Activated T-cell treated with anti-CD3 and anti-CD28 coated beads, Interleukin-2, amount 50 U/mL, for 4 hours (primary cell): Measurements from ENCODE around the gene RAMP3. TPM values are rescaled to one million over a fixed set of nuclear protein-coding genes. Genes with fewer than 3 reads are reported as not detected.

Source experiments
- ATAC-seq, 2 donors: fragments of 200-7000 bp; cut with Tn5 transposase; one replicate each; pipeline ENCODE4 v1.10.0; 2021
- DNase-seq: peaks from one replicate; pipeline ENCODE4 v3.0.0-alpha.2; 2020
- H3K27me3 Mint-ChIP-seq: one replicate; pipeline ENCODE4 v1.8.0; 2021; ENCODE audit warnings: low read depth, mixed read lengths
- H3K36me3 Mint-ChIP-seq: one replicate; pipeline ENCODE4 v1.8.0; 2022; ENCODE audit warnings: mixed read lengths; ENCODE audit not compliant: insufficient read depth
- H3K4me1 Mint-ChIP-seq: one replicate; pipeline ENCODE4 v1.8.0; 2021; ENCODE audit warnings: low read depth, mixed read lengths
- H3K4me3 Mint-ChIP-seq: one replicate; pipeline ENCODE4 v1.8.0; 2021; ENCODE audit warnings: mild to moderate bottlenecking, moderate library complexity, mixed read lengths
- H3K9me3 Mint-ChIP-seq: one replicate; pipeline ENCODE4 v1.8.0; 2021; ENCODE audit warnings: mixed read lengths
- total RNA-seq, 3 donors: library from RNA; stranded (reverse); gene quantifications; one replicate each; pipeline ENCODE4 v1.2.1, GENCODE V29; 2021

Gene RAMP3
- total RNA-seq, 3 donors from 2014 or later = not detected

- no peak for ATAC-seq
- Mint-ChIP-seq H3K36me3 (no peaks in the 10 kb centered on the region), H3K4me3 (no peak overlapping the region), H3K9me3 (no peaks in the 10 kb centered on the region), H3K4me1 (no peaks in the 10 kb centered on the region), H3K27me3 (peaks cover 28% of the 10 kb centered on the region)
- no peak for DNase-seq
These were observed 61.5 kb downstream of the RAMP3 start for GRCh38 chr7:45219130-45219529.

- no peak overlapping the region for H3K4me3 Mint-ChIP-seq
- no peak for DNase-seq
- H3K36me3 Mint-ChIP-seq = no peaks in the 10 kb centered on the region
- no peaks in the 10 kb centered on the region for H3K9me3 Mint-ChIP-seq
- H3K27me3 Mint-ChIP-seq = peaks cover 20% of the 10 kb centered on the region
- H3K4me1 Mint-ChIP-seq = no peaks in the 10 kb centered on the region
- no peak for ATAC-seq
These were observed 62.3 kb downstream of the RAMP3 start for GRCh38 chr7:45219801-45220435.

GRCh38 chr7:45220846-45221618 is 63.4 kb downstream of the RAMP3 start:
- H3K4me3 Mint-ChIP-seq = no peak overlapping the region
- no peaks in the 10 kb centered on the region for H3K9me3 Mint-ChIP-seq
- no peaks in the 10 kb centered on the region for H3K4me1 Mint-ChIP-seq
- no peak for DNase-seq
- H3K36me3 Mint-ChIP-seq = no peaks in the 10 kb centered on the region
- peaks cover 16% of the 10 kb centered on the region for H3K27me3 Mint-ChIP-seq
- ATAC-seq = no peak

DNA sequence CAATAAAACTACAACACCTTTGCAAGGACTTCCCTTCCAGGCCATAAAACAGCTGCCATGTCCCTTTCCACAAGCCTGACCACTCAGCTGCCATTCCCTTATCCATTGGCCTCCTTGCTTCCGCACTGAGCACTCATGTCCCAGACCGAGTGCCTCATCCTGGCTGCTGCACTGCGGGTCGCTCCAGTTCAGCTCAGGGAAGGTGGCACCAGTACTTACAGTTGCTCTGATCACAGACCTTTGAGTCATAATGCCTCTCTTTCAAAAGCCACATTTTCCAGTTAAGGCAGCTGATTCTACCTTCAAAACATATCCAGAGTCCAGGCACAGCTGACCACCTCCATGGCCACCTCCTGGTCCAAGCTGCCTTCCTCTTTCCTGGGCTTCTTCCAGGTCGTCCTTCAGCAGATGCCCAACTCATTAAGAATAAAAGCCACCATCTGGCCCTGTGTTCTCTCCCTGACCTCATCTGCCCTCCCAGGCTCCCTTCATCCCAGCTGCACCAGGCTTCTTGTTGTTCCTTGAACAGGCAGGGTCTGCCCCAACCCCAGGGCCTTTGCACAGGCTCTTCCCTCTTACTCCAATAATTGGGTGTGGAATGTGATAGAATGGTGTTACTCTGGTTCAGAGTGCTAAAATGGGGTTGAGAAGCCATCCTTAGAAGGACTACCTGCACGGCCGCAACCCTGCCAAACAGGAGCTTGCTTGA is 64.5 kb downstream of the RAMP3 start:
- no peaks in the 10 kb centered on the region for H3K36me3 Mint-ChIP-seq
- no peaks in the 10 kb centered on the region for H3K4me1 Mint-ChIP-seq
- no peaks in the 10 kb centered on the region for H3K9me3 Mint-ChIP-seq
- DNase-seq = no peak
- no peak for ATAC-seq
- H3K27me3 Mint-ChIP-seq = peaks cover 14% of the 10 kb centered on the region
- H3K4me3 Mint-ChIP-seq = no peak overlapping the region

DNA sequence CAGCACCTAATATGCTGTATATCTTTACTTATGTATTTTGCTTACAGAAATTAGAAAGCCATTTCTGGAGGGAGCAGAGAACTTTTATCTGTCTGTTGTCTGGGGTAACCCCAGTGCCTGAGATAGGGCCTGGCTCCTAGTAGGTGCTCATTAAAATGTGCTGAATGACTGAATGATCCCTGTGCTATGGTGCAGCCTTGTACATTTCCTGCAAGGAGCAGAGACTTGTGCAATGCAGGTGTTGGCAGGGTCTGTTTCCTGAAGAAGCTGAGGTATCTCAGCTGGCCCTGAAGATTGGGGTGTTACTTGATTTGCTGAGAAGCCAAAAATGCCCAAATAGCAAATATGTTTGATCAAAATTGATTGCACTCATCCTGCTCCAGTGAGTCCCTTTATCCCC is 65.5 kb downstream of the RAMP3 start:
- no peak for ATAC-seq

DNA sequence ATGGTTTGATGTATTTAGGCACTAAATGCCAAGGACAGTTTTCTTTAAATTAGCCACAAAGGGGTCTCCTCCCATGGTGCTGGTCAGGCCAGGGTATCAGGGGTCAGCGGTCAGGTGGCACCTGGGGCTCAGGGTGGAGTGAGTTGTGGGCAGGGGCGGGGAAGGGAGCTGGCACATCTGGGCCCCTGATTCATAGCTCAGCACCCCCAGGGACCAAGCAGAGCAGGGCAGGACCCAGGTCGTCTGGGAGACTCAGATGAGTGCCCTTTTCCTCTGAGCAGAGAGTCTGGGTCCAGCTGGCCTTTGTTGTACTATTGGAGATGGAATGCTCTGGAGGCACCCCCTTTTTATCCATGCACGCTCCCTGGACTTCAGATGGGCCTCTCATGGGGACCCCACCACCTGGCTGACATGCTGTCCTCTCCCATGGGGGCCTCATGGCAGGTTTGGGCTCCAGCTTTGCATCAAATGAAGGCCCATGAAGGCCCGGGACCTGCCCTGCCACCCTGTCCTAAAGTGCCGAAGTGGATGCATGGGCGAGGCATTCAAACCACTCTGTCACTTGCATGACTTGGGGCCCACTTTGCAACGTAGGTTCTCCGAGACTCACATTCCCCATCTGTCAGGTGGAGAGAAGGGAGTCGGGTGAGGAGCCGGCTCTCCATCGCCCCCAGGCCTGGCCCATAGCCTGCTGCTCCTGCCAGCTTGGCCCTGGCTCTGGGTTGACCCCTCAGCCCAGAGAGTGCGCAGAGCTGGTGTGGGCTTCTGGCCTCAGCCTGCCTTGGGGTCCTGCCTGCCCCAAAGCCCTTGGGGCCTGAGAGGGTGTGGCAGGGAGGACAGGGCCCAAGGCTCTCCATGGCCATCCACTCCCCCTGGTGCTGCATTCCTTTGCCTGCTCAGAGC is 66.4 kb downstream of the RAMP3 start:
- Mint-ChIP-seq H3K9me3 (no peaks in the 10 kb centered on the region), H3K4me3 (no peak overlapping the region), H3K4me1 (no peaks in the 10 kb centered on the region), H3K27me3 (peaks cover 24% of the 10 kb centered on the region), H3K36me3 (no peaks in the 10 kb centered on the region)
- no peak for ATAC-seq
- no peak for DNase-seq

More for the DNA sequence above, 65.5 kb downstream of the RAMP3 start:
- peaks cover 18% of the 10 kb centered on the region for H3K27me3 Mint-ChIP-seq
- H3K4me3 Mint-ChIP-seq = no peak overlapping the region
- H3K9me3 Mint-ChIP-seq = no peaks in the 10 kb centered on the region
- H3K36me3 Mint-ChIP-seq = no peaks in the 10 kb centered on the region
- DNase-seq = no peak
- H3K4me1 Mint-ChIP-seq = no peaks in the 10 kb centered on the region

- peak in 1 of 2 donors; percentile 18 for ATAC-seq
- Mint-ChIP-seq H3K27me3 (peaks cover 18% of the 10 kb centered on the region), H3K36me3 (no peaks in the 10 kb centered on the region), H3K9me3 (no peaks in the 10 kb centered on the region), H3K4me3 (no peak overlapping the region), H3K4me1 (no peaks in the 10 kb centered on the region)
- no peak for DNase-seq
These were observed 67.2 kb downstream of the RAMP3 start for GRCh38 chr7:45224832-45225231.

GRCh38 chr7:45225311-45225947 is 67.8 kb downstream of the RAMP3 start:
- H3K4me1 Mint-ChIP-seq = no peaks in the 10 kb centered on the region
- no peak overlapping the region for H3K4me3 Mint-ChIP-seq
- ATAC-seq (no peak), DNase-seq (no peak)
- no peaks in the 10 kb centered on the region for H3K9me3 Mint-ChIP-seq
- no peaks in the 10 kb centered on the region for H3K36me3 Mint-ChIP-seq
- peaks cover 19% of the 10 kb centered on the region for H3K27me3 Mint-ChIP-seq

GRCh38 chr7:45225948-45226335 is 68.4 kb downstream of the RAMP3 start:
- Mint-ChIP-seq H3K4me3 (no peak overlapping the region), H3K4me1 (no peaks in the 10 kb centered on the region), H3K9me3 (no peaks in the 10 kb centered on the region), H3K36me3 (no peaks in the 10 kb centered on the region), H3K27me3 (peaks cover 19% of the 10 kb centered on the region)
- no peak for ATAC-seq
- DNase-seq = no peak

DNA sequence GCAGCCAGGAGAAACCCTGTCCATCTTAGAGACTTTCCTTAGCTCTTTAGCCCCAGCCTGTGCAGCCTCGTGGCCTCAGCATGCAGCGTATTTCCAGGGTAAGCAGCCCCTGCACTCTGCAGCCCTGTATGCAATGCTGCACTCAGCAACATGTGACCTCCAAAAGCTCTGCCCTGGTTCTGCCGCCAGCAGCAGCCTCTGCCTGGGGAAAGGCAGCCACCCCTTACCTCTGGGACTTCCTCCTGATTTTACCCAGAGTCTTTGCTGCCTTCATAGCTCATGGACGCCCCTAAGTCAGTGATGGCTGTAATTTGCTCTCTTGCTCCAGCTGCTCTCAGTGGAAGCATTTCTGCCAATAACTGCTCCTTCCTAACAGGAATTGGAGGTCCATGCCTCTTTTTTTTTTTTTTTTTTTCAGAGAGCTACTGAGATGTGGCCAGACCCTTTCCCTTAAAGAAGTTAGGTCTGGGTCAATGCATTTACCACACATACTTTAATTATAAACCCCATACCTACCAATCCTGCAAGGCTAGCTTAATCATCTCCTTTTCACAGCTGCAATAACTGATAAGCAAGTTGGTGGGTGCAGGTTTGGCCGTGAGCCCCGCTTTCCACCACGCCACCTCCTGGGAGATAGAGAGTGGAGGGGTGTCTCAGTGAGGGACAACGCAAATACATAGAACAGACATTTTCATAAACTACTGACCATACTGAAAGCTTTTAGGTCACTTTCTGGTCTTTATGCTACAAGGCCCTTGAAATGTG is 71.7 kb downstream of the RAMP3 start:
- H3K36me3 Mint-ChIP-seq = no peaks in the 10 kb centered on the region
- peaks cover 28% of the 10 kb centered on the region for H3K27me3 Mint-ChIP-seq
- no peaks in the 10 kb centered on the region for H3K9me3 Mint-ChIP-seq
- no peak for ATAC-seq
- DNase-seq = no peak
- peaks cover 2% of the 10 kb centered on the region for H3K4me1 Mint-ChIP-seq
- no peak overlapping the region for H3K4me3 Mint-ChIP-seq

- H3K4me3 Mint-ChIP-seq = no peak overlapping the region
- no peak for DNase-seq
- H3K4me1 Mint-ChIP-seq = peaks cover 2% of the 10 kb centered on the region
- H3K36me3 Mint-ChIP-seq = no peaks in the 10 kb centered on the region
- H3K9me3 Mint-ChIP-seq = no peaks in the 10 kb centered on the region
- ATAC-seq = no peak
- H3K27me3 Mint-ChIP-seq = peaks cover 29% of the 10 kb centered on the region
These were observed 72.5 kb downstream of the RAMP3 start for GRCh38 chr7:45230083-45230482.

GRCh38 chr7:45230611-45231165 is 73.1 kb downstream of the RAMP3 start:
- no peak for DNase-seq
- Mint-ChIP-seq H3K4me3 (no peak overlapping the region), H3K36me3 (no peaks in the 10 kb centered on the region), H3K4me1 (peaks cover 2% of the 10 kb centered on the region), H3K9me3 (no peaks in the 10 kb centered on the region), H3K27me3 (peaks cover 30% of the 10 kb centered on the region)
- no peak for ATAC-seq

- no peaks in the 10 kb centered on the region for H3K9me3 Mint-ChIP-seq
- DNase-seq = no peak
- no peaks in the 10 kb centered on the region for H3K36me3 Mint-ChIP-seq
- no peak for ATAC-seq
- no peak overlapping the region for H3K4me3 Mint-ChIP-seq
- H3K27me3 Mint-ChIP-seq = peaks cover 22% of the 10 kb centered on the region
- H3K4me1 Mint-ChIP-seq = peaks cover 2% of the 10 kb centered on the region
These were observed 75.7 kb downstream of the RAMP3 start for GRCh38 chr7:45233249-45233775.
